H9 (cell line): ENCODE data around the gene PAPOLA. TPM values are rescaled to one million over a fixed set of nuclear protein-coding genes. Genes with fewer than 3 reads are reported as not detected.
A peak's percentile ranks its signal among the peaks of the same experiment; 100 is the strongest.

Source experiments
- DNase-seq: peaks from one replicate; pipeline ENCODE4 v3.0.0-alpha.2; 2017
- H2AFZ ChIP-seq: one replicate; pipeline ENCODE4 v1.6.1; 2013; ENCODE audit warnings: mild to moderate bottlenecking, low read length, control low read depth, moderate library complexity
- H2AK5ac ChIP-seq: 2 replicates; pipeline ENCODE4 v1.6.1; 2013; ENCODE audit warnings: low read length, control low read depth, mixed read lengths; ENCODE audit not compliant: insufficient read length
- H2BK120ac ChIP-seq: one replicate; pipeline ENCODE4 v1.6.1; 2013; ENCODE audit warnings: low read depth, mild to moderate bottlenecking, low read length, control low read depth, inconsistent platforms; ENCODE audit not compliant: poor library complexity, severe bottlenecking
- H2BK12ac ChIP-seq: 2 replicates; pipeline ENCODE4 v1.6.1; 2013; ENCODE audit warnings: low read length, control low read depth, mixed read lengths, low read depth; ENCODE audit not compliant: insufficient read length
- H2BK15ac ChIP-seq: 2 replicates; pipeline ENCODE4 v1.6.1; 2013; ENCODE audit warnings: low read depth, low read length, control low read depth
- H2BK20ac ChIP-seq: one replicate; pipeline ENCODE4 v1.6.1; 2013; ENCODE audit warnings: low read depth, mild to moderate bottlenecking, low read length, control low read depth, inconsistent platforms; ENCODE audit not compliant: poor library complexity, severe bottlenecking
- H2BK5ac ChIP-seq: 2 replicates; pipeline ENCODE4 v1.6.1; 2013; ENCODE audit warnings: low read length, control low read depth, mixed read lengths; ENCODE audit not compliant: insufficient read length
- H3K14ac ChIP-seq: 2 replicates; pipeline ENCODE4 v1.6.1; 2013; ENCODE audit warnings: low read length, control low read depth; ENCODE audit not compliant: insufficient read depth
- H3K18ac ChIP-seq: 2 replicates; pipeline ENCODE4 v1.6.1; 2013; ENCODE audit warnings: low read depth, mild to moderate bottlenecking, mixed read lengths, low read length, control low read depth; ENCODE audit not compliant: insufficient read length
- H3K23ac ChIP-seq: 2 replicates; pipeline ENCODE4 v1.6.1; 2013; ENCODE audit warnings: low read length, control low read depth, mixed read lengths, low read depth; ENCODE audit not compliant: insufficient read length
- H3K23me2 ChIP-seq: 2 replicates; pipeline ENCODE4 v1.6.1; 2013; ENCODE audit warnings: low read depth, mild to moderate bottlenecking, mixed read lengths, low read length, control low read depth; ENCODE audit not compliant: insufficient read length, poor library complexity, severe bottlenecking
- H3K27ac ChIP-seq: 2 replicates; pipeline ENCODE4 v1.5.1; 2013; ENCODE audit warnings: low read length, control low read depth, mixed read lengths, low read depth; ENCODE audit not compliant: insufficient read length
- H3K27me3 ChIP-seq: 2 replicates; pipeline ENCODE4 v1.6.1; 2013; ENCODE audit warnings: low read length, control low read depth, inconsistent platforms; ENCODE audit not compliant: insufficient read depth
- H3K4ac ChIP-seq: 2 replicates; pipeline ENCODE4 v1.6.1; 2013; ENCODE audit warnings: low read depth, mild to moderate bottlenecking, control low read depth, inconsistent platforms, low read length, moderate library complexity
- H3K4me1 ChIP-seq: 2 replicates; pipeline ENCODE4 v1.6.1; 2013; ENCODE audit warnings: low read length, control low read depth, inconsistent platforms; ENCODE audit not compliant: insufficient read depth
- H3K4me2 ChIP-seq: 2 replicates; pipeline ENCODE4 v1.6.1; 2013; ENCODE audit warnings: low read length, control low read depth, mixed read lengths; ENCODE audit not compliant: insufficient read length, insufficient read depth
- H3K56ac ChIP-seq: 2 replicates; pipeline ENCODE4 v1.6.1; 2013; ENCODE audit warnings: low read depth, mild to moderate bottlenecking, mixed read lengths, low read length, control low read depth; ENCODE audit not compliant: insufficient read length
- H3K79me1 ChIP-seq: 2 replicates; pipeline ENCODE4 v1.6.1; 2013; ENCODE audit warnings: low read depth, mild to moderate bottlenecking, moderate library complexity, low read length, control low read depth, inconsistent platforms; ENCODE audit not compliant: insufficient read depth, poor library complexity, severe bottlenecking
- H3K79me2 ChIP-seq: 2 replicates; pipeline ENCODE4 v1.6.1; 2013; ENCODE audit warnings: low read length, control low read depth, inconsistent platforms; ENCODE audit not compliant: insufficient read depth
- H3K9ac ChIP-seq: 2 replicates; pipeline ENCODE4 v1.6.1; 2013; ENCODE audit warnings: low read length, control low read depth, mixed read lengths; ENCODE audit not compliant: insufficient read length; ENCODE audit errors: extremely low read depth
- H3K9me3 ChIP-seq: one replicate; pipeline ENCODE4 v1.6.1; 2013; ENCODE audit warnings: low read depth, low read length, inconsistent platforms; ENCODE audit not compliant: control insufficient read depth
- H3T11ph ChIP-seq: one replicate; pipeline ENCODE4 v1.6.1; 2013; ENCODE audit warnings: mild to moderate bottlenecking, low read length, control low read depth, inconsistent platforms
- H4K20me1 ChIP-seq: one replicate; pipeline ENCODE4 v1.6.1; 2013; ENCODE audit not compliant: control insufficient read depth, insufficient read length, insufficient read depth
- H4K5ac ChIP-seq: 2 replicates; pipeline ENCODE4 v1.6.1; 2013; ENCODE audit warnings: low read depth, mild to moderate bottlenecking, mixed read lengths, low read length, control low read depth; ENCODE audit not compliant: insufficient read length
- H4K8ac ChIP-seq: replicated peaks from 2 replicates; pipeline ENCODE4 v1.6.1; 2013; ENCODE audit warnings: low read length, control low read depth, mixed read lengths, low read depth; ENCODE audit not compliant: insufficient read length
- H4K91ac ChIP-seq: 2 replicates; pipeline ENCODE4 v1.6.1; 2013; ENCODE audit warnings: low read depth, mild to moderate bottlenecking, moderate library complexity, mixed read lengths, low read length, control low read depth; ENCODE audit not compliant: insufficient read length
- H3K27ac Mint-ChIP-seq, 3 experiments: 2 replicates in 2 of 3; 3 replicates in 1 of 3; pipeline ENCODE4 v1.8.0; 2020 to 2021; ENCODE audit warnings: mixed read lengths in 3 of 3, mild to moderate bottlenecking in 1 of 3, moderate library complexity in 1 of 3
- H3K27me3 Mint-ChIP-seq: 2 replicates; pipeline ENCODE4 v1.8.0; 2021; ENCODE audit warnings: low read depth, mild to moderate bottlenecking, moderate library complexity, mixed read lengths
- H3K36me3 Mint-ChIP-seq, 3 experiments: 2 replicates in 2 of 3; 3 replicates in 1 of 3; pipeline ENCODE4 v1.8.0; 2020 to 2021; ENCODE audit warnings: low read depth in 3 of 3, mixed read lengths in 3 of 3; ENCODE audit not compliant: insufficient read depth in 1 of 3
- H3K4me1 Mint-ChIP-seq, 2 experiments: 2 replicates each; pipeline ENCODE4 v1.8.0; 2020; ENCODE audit warnings: mixed read lengths in 2 of 2
- H3K4me3 Mint-ChIP-seq, 2 experiments: 2 replicates in 1 of 2; 3 replicates in 1 of 2; pipeline ENCODE4 v1.8.0; 2020 to 2021; ENCODE audit warnings: mild to moderate bottlenecking in 2 of 2, mixed read lengths in 2 of 2, moderate library complexity in 1 of 2
- H3K9me3 Mint-ChIP-seq, 2 experiments: 2 replicates in 1 of 2; 3 replicates in 1 of 2; pipeline ENCODE4 v1.8.0; 2020; ENCODE audit warnings: mild to moderate bottlenecking in 2 of 2, mixed read lengths in 2 of 2, moderate library complexity in 1 of 2
- WGBS: extraction: QIAGEN DNeasy Blood & Tissue Kit; methylation state at CpG from one replicate; pipeline ENCODE4 v1.1.7; 2013; ENCODE audit warnings: missing lambda C conversion rate, low lambda C conversion rate, mixed read lengths; ENCODE audit not compliant: insufficient read length; ENCODE audit errors: extremely low coverage; 5-methylcytosine and 5-hydroxymethylcytosine counted together
- total RNA-seq: library from RNA; stranded (reverse); gene quantifications from 2 replicates; pipeline ENCODE4 v1.2.1, GENCODE V29; 2021
- TF ChIP-seq, protein P1 (sequence below): fragments of 200-600 bp; sonication (generic); conservative IDR thresholded peaks from 3 replicates; pipeline ENCODE4 v1.8.0; 2021; ENCODE audit warnings: antibody characterized with exemption, mild to moderate bottlenecking

PAPOLA gene
- total RNA-seq, 1 experiment from 2014 or later: 188 TPM

DNA sequence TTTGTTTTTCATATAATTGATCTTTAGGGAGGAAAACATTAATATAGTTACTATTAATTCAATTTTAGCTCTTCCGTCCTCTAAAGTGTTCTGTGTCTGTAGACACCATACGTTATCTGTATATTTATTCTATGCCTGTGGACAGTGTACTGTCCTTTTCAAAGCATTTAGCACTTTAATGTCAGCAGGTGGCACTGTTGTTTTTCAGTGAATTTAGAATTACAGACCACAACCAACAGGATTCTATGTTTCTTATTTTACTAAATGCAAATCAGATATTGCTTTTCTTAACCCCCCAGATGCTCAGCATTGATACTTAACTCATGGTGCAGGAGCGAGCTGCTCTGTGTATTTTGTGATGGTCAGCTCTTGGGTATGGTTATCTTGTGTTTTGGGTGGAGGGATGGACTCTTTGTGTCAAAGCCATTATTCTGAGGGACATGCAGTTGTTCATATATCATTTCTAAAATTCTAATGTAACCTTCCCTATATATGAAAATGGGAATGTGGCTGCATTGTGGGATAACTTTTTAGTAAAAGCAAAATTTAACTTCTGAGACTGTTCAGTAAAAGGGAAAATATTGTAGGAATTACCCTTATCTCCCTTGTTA is 65.2 kb downstream of the PAPOLA start:
- Mint-ChIP-seq H3K9me3 (no peaks in the 10 kb centered on the region), H3K36me3 (peaks cover 7 to 34% (median 33%) of the 10 kb centered on the region in 3 experiments; a peak in 6 of 7 replicates), H3K4me3 (no peak overlapping the region), H3K27me3 (no peaks in the 10 kb centered on the region), H3K27ac (no peak overlapping the region), H3K4me1 (peaks cover 12 to 16% of the 10 kb centered on the region in 2 experiments)
- H4K91ac ChIP-seq: no peak overlapping the region
- H3K4me2 ChIP-seq: no peak overlapping the region
- no peak overlapping the region for H3K14ac ChIP-seq
- no peaks in the 10 kb centered on the region for H3K23me2 ChIP-seq
- H2BK120ac ChIP-seq: no peak overlapping the region
- H2BK20ac ChIP-seq: no peak overlapping the region
- no peaks in the 10 kb centered on the region for H4K20me1 ChIP-seq
- H3K4ac ChIP-seq: no peak overlapping the region
- no peak overlapping the region for H3K9ac ChIP-seq
- DNase-seq: no peak
- H2AFZ ChIP-seq: no peak overlapping the region
- no peak overlapping the region for H3K27ac ChIP-seq
- no peak overlapping the region for H3K23ac ChIP-seq
- H2BK12ac ChIP-seq: no peak overlapping the region
- no peaks in the 10 kb centered on the region for H3K9me3 ChIP-seq
- no peak overlapping the region for H2BK5ac ChIP-seq
- no peak overlapping the region for H4K5ac ChIP-seq
- no peaks in the 10 kb centered on the region for H3K27me3 ChIP-seq
- H2BK15ac ChIP-seq: no peak overlapping the region
- H3K4me1 ChIP-seq: no peaks in the 10 kb centered on the region
- H2AK5ac ChIP-seq: no peak overlapping the region
- H3K56ac ChIP-seq: no peak overlapping the region
- no peak overlapping the region for H3T11ph ChIP-seq
- no peak overlapping the region for H4K8ac ChIP-seq
- TF ChIP-seq, protein P1, sequence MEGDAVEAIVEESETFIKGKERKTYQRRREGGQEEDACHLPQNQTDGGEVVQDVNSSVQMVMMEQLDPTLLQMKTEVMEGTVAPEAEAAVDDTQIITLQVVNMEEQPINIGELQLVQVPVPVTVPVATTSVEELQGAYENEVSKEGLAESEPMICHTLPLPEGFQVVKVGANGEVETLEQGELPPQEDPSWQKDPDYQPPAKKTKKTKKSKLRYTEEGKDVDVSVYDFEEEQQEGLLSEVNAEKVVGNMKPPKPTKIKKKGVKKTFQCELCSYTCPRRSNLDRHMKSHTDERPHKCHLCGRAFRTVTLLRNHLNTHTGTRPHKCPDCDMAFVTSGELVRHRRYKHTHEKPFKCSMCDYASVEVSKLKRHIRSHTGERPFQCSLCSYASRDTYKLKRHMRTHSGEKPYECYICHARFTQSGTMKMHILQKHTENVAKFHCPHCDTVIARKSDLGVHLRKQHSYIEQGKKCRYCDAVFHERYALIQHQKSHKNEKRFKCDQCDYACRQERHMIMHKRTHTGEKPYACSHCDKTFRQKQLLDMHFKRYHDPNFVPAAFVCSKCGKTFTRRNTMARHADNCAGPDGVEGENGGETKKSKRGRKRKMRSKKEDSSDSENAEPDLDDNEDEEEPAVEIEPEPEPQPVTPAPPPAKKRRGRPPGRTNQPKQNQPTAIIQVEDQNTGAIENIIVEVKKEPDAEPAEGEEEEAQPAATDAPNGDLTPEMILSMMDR: peak; percentile 62
- WGBS: no CpG with 5 or more reads among the region's 3 CpGs
- no peaks in the 10 kb centered on the region for H3K79me1 ChIP-seq
- no peaks in the 10 kb centered on the region for H3K79me2 ChIP-seq
- no peak overlapping the region for H3K18ac ChIP-seq
